HCT116 (cell line): ENCODE measurements around the gene EPB41L5. TPM values are rescaled to one million over a fixed set of nuclear protein-coding genes. Genes with fewer than 3 reads are reported as not detected.

Experiments
- ATAC-seq: fragments of 200-7000 bp; cut with Tn5 transposase; 2 replicates; pipeline ENCODE4 v1.9.1; 2020; ENCODE audit warnings: mild to moderate bottlenecking, moderate library complexity
- BruUV-seq: library from RNA; stranded (reverse); fragments of 400-500 nt; replicated peaks from 2 replicates; lab custom pipeline; 2021; lab: Mats Ljungman, UMichigan
- CTCF ChIA-PET: fragments of 300-600 bp; sonication (Branson Sonifier 250); formaldehyde crosslinking; loops from one replicate; lab custom pipeline; 2021; ENCODE audit warnings: antibody characterized with exemption; lab: Charles Lee
- POLR2A ChIA-PET: fragments of 300-600, 350-600 bp; sonication (Branson Sonifier 250); formaldehyde crosslinking; loops from one replicate; lab custom pipeline; 2021; ENCODE audit warnings: antibody characterized with exemption; lab: Charles Lee
- RAD21 ChIA-PET, 2 experiments: fragments of 300-600 bp; sonication (Branson Sonifier 250); formaldehyde crosslinking; loops; one replicate each; lab custom pipeline; 2023; ENCODE audit warnings: low total read pairs in 2 of 2; ENCODE audit not compliant: uncharacterized antibody in 2 of 2, unreplicated experiment in 2 of 2, low non-redundant PET in 1 of 2; lab: Charles Lee
- DNase-seq: peaks from one replicate; pipeline ENCODE4 v3.0.0-alpha.2; 2010; ENCODE audit warnings: low read depth, low spot score
- H2AFZ ChIP-seq: fragments of 200-600 bp; shearing (Covaris generic), sonication (generic); 2 replicates; pipeline ENCODE4 v1.6.1; 2017; ENCODE audit warnings: low read depth, mixed run types, mixed read lengths, antibody characterized with exemption, low read length; ENCODE audit not compliant: poor library complexity, severe bottlenecking
- H3K27ac ChIP-seq: 2 replicates; pipeline ENCODE4 v1.5.1; 2012; ENCODE audit warnings: low read depth, low read length
- H3K27me3 ChIP-seq: fragments of 200-600 bp; sonication (generic); 2 replicates; pipeline ENCODE4 v1.6.1; 2016; ENCODE audit warnings: mixed run types, low read length, mixed read lengths; ENCODE audit not compliant: insufficient read depth
- H3K36me3 ChIP-seq, 2 experiments: fragments of 200-500 bp in 1 of 2; fragments of 200-600 bp in 1 of 2; sonication (Bioruptor generic) in 1 of 2; sonication (generic) in 1 of 2; 2 replicates each; pipeline versions ENCODE4 v1.5.1 to v1.6.1; 2014 to 2016; ENCODE audit warnings: low read length in 2 of 2, inconsistent platforms in 1 of 2, mixed read lengths in 1 of 2, mixed run types in 1 of 2; ENCODE audit not compliant: insufficient read depth in 2 of 2, control insufficient read depth in 1 of 2
- H3K4me1 ChIP-seq, 2 experiments: fragments of 200-600 bp in 1 of 2; sonication (generic) in 1 of 2; 2 replicates each; pipeline versions ENCODE4 v1.5.1 to v1.6.1; 2012 to 2017; ENCODE audit warnings: low read length in 2 of 2, inconsistent platforms in 1 of 2, mild to moderate bottlenecking in 1 of 2, mixed read lengths in 1 of 2, mixed run types in 1 of 2, moderate library complexity in 1 of 2; ENCODE audit not compliant: insufficient read depth in 2 of 2, control insufficient read depth in 1 of 2
- H3K4me2 ChIP-seq: fragments of 200-600 bp; sonication (generic); 2 replicates; pipeline ENCODE4 v1.6.1; 2017; ENCODE audit warnings: mixed run types, low read length, mixed read lengths
- H3K4me3 ChIP-seq, 2 experiments: fragments of 200-600 bp in 1 of 2; sonication (generic) in 1 of 2; replicated peaks in 1 of 2; 2 replicates each; pipeline ENCODE4 v1.5.1; 2011 to 2016; ENCODE audit warnings: low read length in 2 of 2, control low read depth in 1 of 2, low read depth in 1 of 2, mild to moderate bottlenecking in 1 of 2, mixed read lengths in 1 of 2, mixed run types in 1 of 2
- H3K79me2 ChIP-seq: fragments of 200-600 bp; sonication (generic); 2 replicates; pipeline ENCODE4 v1.6.1; 2017; ENCODE audit warnings: mild to moderate bottlenecking, mixed run types, low read length, moderate library complexity, mixed read lengths; ENCODE audit not compliant: insufficient read depth
- H3K9ac ChIP-seq: fragments of 200-600 bp; sonication (generic); 2 replicates; pipeline ENCODE4 v1.6.1; 2016; ENCODE audit warnings: low read length, mixed read lengths
- H3K9me2 ChIP-seq: fragments of 200-600 bp; sonication (generic), shearing (Covaris generic); 2 replicates; pipeline ENCODE4 v1.6.1; 2017; ENCODE audit warnings: mixed run types, mild to moderate bottlenecking, moderate library complexity; ENCODE audit not compliant: insufficient read depth
- H3K9me3 ChIP-seq, 2 experiments: fragments of 200-500 bp in 1 of 2; fragments of 200-600 bp in 1 of 2; sonication (Bioruptor generic) in 1 of 2; sonication (generic) in 1 of 2; 2 replicates each; pipeline ENCODE4 v1.6.1; 2014 to 2017; ENCODE audit warnings: low read length in 2 of 2, mixed read lengths in 2 of 2, inconsistent platforms in 1 of 2, low read depth in 1 of 2, mild to moderate bottlenecking in 1 of 2, mixed run types in 1 of 2, moderate library complexity in 1 of 2; ENCODE audit not compliant: control insufficient read depth in 1 of 2, insufficient read depth in 1 of 2
- H4K20me1 ChIP-seq: fragments of 200-600 bp; sonication (generic), shearing (Covaris generic); 2 replicates; pipeline ENCODE4 v1.6.1; 2017; ENCODE audit warnings: mixed run types, mild to moderate bottlenecking, moderate library complexity; ENCODE audit not compliant: insufficient read depth
- CEBPB ChIP-seq: IDR thresholded peaks from 2 replicates; pipeline ENCODE4 v1.6.1; 2012; ENCODE audit warnings: low read depth
- EGR1 ChIP-seq: IDR thresholded peaks from 2 replicates; pipeline ENCODE4 v1.6.1; 2012; ENCODE audit warnings: low read depth
- ELF1 ChIP-seq: IDR thresholded peaks from 2 replicates; pipeline ENCODE4 v1.6.1; 2012; ENCODE audit warnings: low read depth, borderline replicate concordance
- EZH2 ChIP-seq: fragments of 200-600 bp; sonication (generic); IDR thresholded peaks from 2 replicates; pipeline ENCODE4 v1.6.1; 2017; ENCODE audit warnings: antibody characterized with exemption, mixed run types
- EZH2phosphoT487 ChIP-seq: fragments of 200-600 bp; IDR thresholded peaks from 2 replicates; pipeline ENCODE4 v1.6.1; 2018; ENCODE audit warnings: antibody characterized with exemption, borderline replicate concordance
- FOSL1 ChIP-seq: IDR thresholded peaks from 2 replicates; pipeline ENCODE4 v1.6.1; 2012; ENCODE audit warnings: low read depth
- RAD21 ChIP-seq: IDR thresholded peaks from 2 replicates; pipeline ENCODE4 v1.6.1; 2012; ENCODE audit warnings: low read depth, mild to moderate bottlenecking
- REST ChIP-seq: IDR thresholded peaks from 2 replicates; pipeline ENCODE4 v1.6.1; 2012; ENCODE audit warnings: low read depth
- SP1 ChIP-seq: IDR thresholded peaks from 2 replicates; pipeline ENCODE4 v1.6.1; 2012; ENCODE audit warnings: low read depth
- TCF7L2 ChIP-seq: IDR thresholded peaks from 2 replicates; pipeline ENCODE4 v1.7.0; 2011; ENCODE audit warnings: borderline replicate concordance, inconsistent platforms; ENCODE audit not compliant: insufficient read depth, insufficient read length; ENCODE audit errors: extremely low read depth
- YY1 ChIP-seq: IDR thresholded peaks from 2 replicates; pipeline ENCODE4 v1.6.1; 2011; ENCODE audit warnings: low read length, low read depth, moderate library complexity, mild to moderate bottlenecking; ENCODE audit not compliant: insufficient replicate concordance; ENCODE audit errors: extremely low read depth
- ZFX ChIP-seq: fragments of 450-650 bp; IDR thresholded peaks from 2 replicates; pipeline ENCODE4 v1.6.1; 2017
- ZNF274 ChIP-seq: fragments of 200-500 bp; sonication (Bioruptor generic); IDR thresholded peaks from 2 replicates; pipeline ENCODE4 v1.6.1; 2014; ENCODE audit warnings: mild to moderate bottlenecking, low read depth, low read length, inconsistent platforms
- intact Hi-C: fragments of 100-400 bp; cut with micrococcal nuclease; formaldehyde crosslinking; loops from 2 replicates; pipeline ENCODE4 v1.10.0; 2022
- total RNA-seq: library from RNA; stranded (reverse); gene quantifications from one replicate; pipeline ENCODE4 v1.2.1, GENCODE V29; 2021; ENCODE audit not compliant: unreplicated experiment
- TF ChIP-seq, protein P1 (sequence below): IDR thresholded peaks from 2 replicates; pipeline ENCODE4 v1.6.1; 2012
- TF ChIP-seq, protein P2 (sequence below): IDR thresholded peaks from 2 replicates; pipeline ENCODE4 v1.6.1; 2011; ENCODE audit warnings: mild to moderate bottlenecking, low read length, moderate library complexity; ENCODE audit not compliant: insufficient replicate concordance; ENCODE audit errors: extremely low read depth
- TF ChIP-seq, protein P3 (sequence below), 3 experiments: fragments of 200-600 bp in 1 of 3; sonication (generic) in 1 of 3; IDR thresholded peaks in 2 of 3; conservative IDR thresholded peaks in 1 of 3; 2 replicates each; pipeline ENCODE4 v1.5.1; 2012 to 2017; ENCODE audit warnings: low read depth in 2 of 3, low read length in 2 of 3, antibody characterized with exemption in 1 of 3, borderline replicate concordance in 1 of 3, control low read depth in 1 of 3, mild to moderate bottlenecking in 1 of 3, mixed read lengths in 1 of 3, mixed run types in 1 of 3, moderate library complexity in 1 of 3; ENCODE audit not compliant: insufficient read depth in 1 of 3

EPB41L5 gene
- total RNA-seq, 1 experiment from 2014 or later = 14.7 TPM

DNA sequence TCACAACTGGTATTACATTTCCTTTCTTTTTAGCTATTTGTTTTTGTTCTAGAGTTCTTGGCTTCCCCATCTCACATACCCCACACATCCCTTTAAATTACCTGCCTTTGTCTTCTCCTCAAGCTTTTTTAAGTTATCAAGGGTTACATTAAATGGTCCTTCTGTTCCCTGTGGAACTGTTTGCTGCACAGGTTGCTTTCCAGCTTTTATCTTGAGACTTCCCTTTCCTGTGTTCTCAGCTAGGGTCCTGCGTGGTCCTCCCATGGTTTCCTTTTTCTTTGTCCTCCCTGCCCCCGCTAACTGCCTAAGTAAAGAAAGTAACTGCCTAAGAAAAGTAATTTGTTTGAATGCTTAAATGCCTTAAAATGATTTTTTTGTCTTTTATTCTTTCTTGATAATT, 66.8 kb downstream of the EPB41L5 start:
- CTCF ChIA-PET = no interaction called here
- no peaks in the 10 kb centered on the region for H3K9me2 ChIP-seq
- ATAC-seq = no peak
- RAD21 ChIA-PET = no interaction called here
- no peak overlapping the region for H3K27ac ChIP-seq
- H3K27me3 ChIP-seq = no peaks in the 10 kb centered on the region
- no peaks in the 10 kb centered on the region for H3K4me1 ChIP-seq
- TF ChIP-seq CEBPB (no peak), TCF7L2 (no peak), ELF1 (no peak), YY1 (no peak), ZNF274 (no peak), SP1 (no peak), RAD21 (no peak), EGR1 (no peak), EZH2 (no peak), EZH2phosphoT487 (no peak), REST (no peak), ZFX (no peak), FOSL1 (no peak)
- TF ChIP-seq, protein P1, sequence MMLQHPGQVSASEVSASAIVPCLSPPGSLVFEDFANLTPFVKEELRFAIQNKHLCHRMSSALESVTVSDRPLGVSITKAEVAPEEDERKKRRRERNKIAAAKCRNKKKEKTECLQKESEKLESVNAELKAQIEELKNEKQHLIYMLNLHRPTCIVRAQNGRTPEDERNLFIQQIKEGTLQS = no peak
- TF ChIP-seq, protein P2, sequence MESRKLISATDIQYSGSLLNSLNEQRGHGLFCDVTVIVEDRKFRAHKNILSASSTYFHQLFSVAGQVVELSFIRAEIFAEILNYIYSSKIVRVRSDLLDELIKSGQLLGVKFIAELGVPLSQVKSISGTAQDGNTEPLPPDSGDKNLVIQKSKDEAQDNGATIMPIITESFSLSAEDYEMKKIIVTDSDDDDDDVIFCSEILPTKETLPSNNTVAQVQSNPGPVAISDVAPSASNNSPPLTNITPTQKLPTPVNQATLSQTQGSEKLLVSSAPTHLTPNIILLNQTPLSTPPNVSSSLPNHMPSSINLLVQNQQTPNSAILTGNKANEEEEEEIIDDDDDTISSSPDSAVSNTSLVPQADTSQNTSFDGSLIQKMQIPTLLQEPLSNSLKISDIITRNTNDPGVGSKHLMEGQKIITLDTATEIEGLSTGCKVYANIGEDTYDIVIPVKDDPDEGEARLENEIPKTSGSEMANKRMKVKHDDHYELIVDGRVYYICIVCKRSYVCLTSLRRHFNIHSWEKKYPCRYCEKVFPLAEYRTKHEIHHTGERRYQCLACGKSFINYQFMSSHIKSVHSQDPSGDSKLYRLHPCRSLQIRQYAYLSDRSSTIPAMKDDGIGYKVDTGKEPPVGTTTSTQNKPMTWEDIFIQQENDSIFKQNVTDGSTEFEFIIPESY = no peak
- TF ChIP-seq, protein P3, sequence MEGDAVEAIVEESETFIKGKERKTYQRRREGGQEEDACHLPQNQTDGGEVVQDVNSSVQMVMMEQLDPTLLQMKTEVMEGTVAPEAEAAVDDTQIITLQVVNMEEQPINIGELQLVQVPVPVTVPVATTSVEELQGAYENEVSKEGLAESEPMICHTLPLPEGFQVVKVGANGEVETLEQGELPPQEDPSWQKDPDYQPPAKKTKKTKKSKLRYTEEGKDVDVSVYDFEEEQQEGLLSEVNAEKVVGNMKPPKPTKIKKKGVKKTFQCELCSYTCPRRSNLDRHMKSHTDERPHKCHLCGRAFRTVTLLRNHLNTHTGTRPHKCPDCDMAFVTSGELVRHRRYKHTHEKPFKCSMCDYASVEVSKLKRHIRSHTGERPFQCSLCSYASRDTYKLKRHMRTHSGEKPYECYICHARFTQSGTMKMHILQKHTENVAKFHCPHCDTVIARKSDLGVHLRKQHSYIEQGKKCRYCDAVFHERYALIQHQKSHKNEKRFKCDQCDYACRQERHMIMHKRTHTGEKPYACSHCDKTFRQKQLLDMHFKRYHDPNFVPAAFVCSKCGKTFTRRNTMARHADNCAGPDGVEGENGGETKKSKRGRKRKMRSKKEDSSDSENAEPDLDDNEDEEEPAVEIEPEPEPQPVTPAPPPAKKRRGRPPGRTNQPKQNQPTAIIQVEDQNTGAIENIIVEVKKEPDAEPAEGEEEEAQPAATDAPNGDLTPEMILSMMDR (IDR thresholded peaks at IDR 0.05 in 2 of 3, conservative IDR thresholded peaks at IDR 0.05 in 1 of 3; ENCODE audit: borderline replicate concordance in 1 of 3, insufficient read depth in 1 of 3, low read depth in 2 of 3, low read length in 2 of 3) = no peak
- DNase-seq = no peak
- no TSS peak for BruUV-seq
- no peak overlapping the region for H3K4me3 ChIP-seq
- H3K79me2 ChIP-seq = no peaks in the 10 kb centered on the region
- no peaks in the 10 kb centered on the region for H3K9me3 ChIP-seq
- no peaks in the 10 kb centered on the region for H4K20me1 ChIP-seq
- no peak overlapping the region for H3K4me2 ChIP-seq
- H2AFZ ChIP-seq = no peak overlapping the region
- POLR2A ChIA-PET = interaction anchor here (1.3 kb wide), 1 partner anchor 67 kb away, joined by 3 read pairs; the partner anchor contains the start of gene EPB41L5
- no peak overlapping the region for H3K9ac ChIP-seq
- intact Hi-C loops = no loop called here
- no peaks in the 10 kb centered on the region for H3K36me3 ChIP-seq
